ENCODE measurements around the gene MAOB.

The MAOB gene

DNA sequence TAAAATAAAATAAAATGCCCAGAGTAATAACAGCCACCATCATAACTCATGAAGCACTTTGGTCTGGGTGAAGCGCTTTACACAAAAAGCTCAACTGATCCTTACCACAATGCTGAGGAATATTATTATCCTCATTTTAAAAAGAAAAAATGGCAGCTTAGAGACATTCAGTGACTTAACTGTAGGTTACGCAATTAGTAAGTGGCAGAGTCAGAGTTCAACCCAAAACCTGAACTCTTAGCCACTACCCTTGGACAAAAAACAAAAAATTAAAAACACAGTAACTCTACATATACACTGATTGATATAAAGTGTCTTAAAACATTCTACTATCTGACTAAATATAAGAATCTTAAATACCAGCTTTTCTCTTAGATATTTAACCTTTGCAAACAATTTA, 34.9 kb downstream of the MAOB start:
- ATAC-seq (replicated peaks; ENCODE audit: extremely low read depth, poor library complexity, severe bottlenecking), result no peak
- Mint-ChIP-seq H3K4me1 (no peaks in the 10 kb centered on the region), H3K27ac (ENCODE audit: low read depth) (no peak overlapping the region), H3K9me3 (no peaks in the 10 kb centered on the region), H3K36me3 (ENCODE audit: insufficient read depth) (no peaks in the 10 kb centered on the region), H3K27me3 (peaks cover 4% of the 10 kb centered on the region), H3K4me3 (no peak overlapping the region)
- DNase-seq (ENCODE audit: low spot score in 2 of 2), result no peak

- ATAC-seq (replicated peaks; ENCODE audit: extremely low read depth, poor library complexity, severe bottlenecking), result no peak
- H3K4me3 Mint-ChIP-seq, result no peak overlapping the region
Observed at GRCh38 chrX:43846558-43846957, 35.7 kb downstream of the MAOB start.

GRCh38 chrX:43845776-43846175, 36.5 kb downstream of the MAOB start:
- ATAC-seq (replicated peaks; ENCODE audit: extremely low read depth, poor library complexity, severe bottlenecking) (no peak), DNase-seq (ENCODE audit: low spot score in 2 of 2) (no peak)
- Mint-ChIP-seq H3K4me3 (no peak overlapping the region), H3K27ac (ENCODE audit: low read depth) (no peak overlapping the region), H3K9me3 (no peaks in the 10 kb centered on the region), H3K36me3 (ENCODE audit: insufficient read depth) (no peaks in the 10 kb centered on the region), H3K4me1 (no peaks in the 10 kb centered on the region), H3K27me3 (peaks cover 16% of the 10 kb centered on the region)

More at GRCh38 chrX:43846558-43846957, 35.7 kb downstream of the MAOB start:
- Mint-ChIP-seq H3K4me1 (no peaks in the 10 kb centered on the region), H3K36me3 (ENCODE audit: insufficient read depth) (no peaks in the 10 kb centered on the region), H3K27ac (ENCODE audit: low read depth) (no peak overlapping the region), H3K9me3 (no peaks in the 10 kb centered on the region), H3K27me3 (peaks cover 12% of the 10 kb centered on the region)
- DNase-seq (ENCODE audit: low spot score in 2 of 2), result no peak

GRCh38 chrX:43840265-43840664, 42.0 kb downstream of the MAOB start:
- H3K4me1 Mint-ChIP-seq, result no peaks in the 10 kb centered on the region
- no peak overlapping the region for H3K4me3 Mint-ChIP-seq
- no peak overlapping the region for H3K27ac Mint-ChIP-seq (ENCODE audit: low read depth)

DNA sequence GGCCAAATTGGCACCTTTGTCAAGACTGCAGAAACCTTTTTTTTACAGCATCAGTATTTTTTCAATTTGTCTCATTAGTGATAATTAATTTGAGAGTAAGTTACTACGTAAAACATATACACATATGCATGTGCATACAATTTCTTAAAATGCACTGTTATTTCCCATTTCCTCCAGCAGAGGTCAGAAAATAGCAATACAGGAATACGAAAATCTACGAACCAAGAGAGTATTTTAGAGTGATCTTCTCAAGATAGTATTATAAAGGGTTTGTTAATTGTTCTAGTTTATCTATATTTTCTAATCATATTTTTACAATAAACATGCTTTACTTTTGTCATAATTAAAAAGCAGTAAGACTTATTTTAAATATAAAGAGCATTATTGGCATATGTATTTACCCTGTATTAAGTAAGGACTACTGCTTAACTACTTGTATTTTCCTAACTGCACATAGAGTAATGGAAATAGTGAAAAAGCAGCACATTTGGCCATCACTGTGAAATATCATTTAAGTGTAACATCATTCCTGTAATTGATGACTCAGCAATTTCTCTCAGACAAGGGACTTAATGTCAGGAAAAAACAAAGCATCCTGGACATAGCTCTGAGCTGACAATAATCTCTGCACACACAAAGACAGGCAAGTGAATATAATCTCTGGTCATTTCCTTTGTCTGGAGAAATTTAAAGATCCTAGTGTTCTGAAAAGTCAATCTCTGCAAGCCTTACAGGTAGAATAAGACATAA, 45.6 kb downstream of the MAOB start:
- Mint-ChIP-seq H3K4me3 (no peak overlapping the region), H3K27ac (ENCODE audit: low read depth) (no peak overlapping the region), H3K9me3 (no peaks in the 10 kb centered on the region), H3K4me1 (no peaks in the 10 kb centered on the region), H3K27me3 (peaks cover 4% of the 10 kb centered on the region), H3K36me3 (ENCODE audit: insufficient read depth) (no peaks in the 10 kb centered on the region)
- DNase-seq (ENCODE audit: low spot score in 2 of 2) (no peak), ATAC-seq (replicated peaks; ENCODE audit: extremely low read depth, poor library complexity, severe bottlenecking) (no peak)

More at GRCh38 chrX:43840265-43840664, 42.0 kb downstream of the MAOB start:
- H3K9me3 Mint-ChIP-seq, result no peaks in the 10 kb centered on the region
- no peaks in the 10 kb centered on the region for H3K36me3 Mint-ChIP-seq (ENCODE audit: insufficient read depth)
- peaks cover 16% of the 10 kb centered on the region for H3K27me3 Mint-ChIP-seq
- DNase-seq (ENCODE audit: low spot score in 2 of 2), result no peak
- no peak for ATAC-seq (replicated peaks; ENCODE audit: extremely low read depth, poor library complexity, severe bottlenecking)

DNA sequence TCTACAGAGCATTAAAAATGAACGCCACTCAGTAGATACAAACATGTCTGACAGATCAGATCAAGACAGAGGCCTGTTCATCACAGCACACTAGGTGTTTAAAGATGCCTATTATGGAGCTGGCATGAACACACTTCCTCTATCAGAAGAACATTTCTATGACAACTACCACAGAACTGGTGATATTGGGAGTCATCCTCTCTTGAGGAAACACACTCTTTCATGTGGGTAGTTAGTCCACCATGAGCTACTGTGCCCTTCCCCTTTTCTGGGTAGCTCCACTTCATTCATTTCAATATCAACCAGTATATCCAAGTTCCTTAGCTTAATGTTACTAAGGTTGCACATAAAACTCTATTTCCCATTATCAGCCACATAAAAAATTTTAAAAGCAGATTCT, 46.7 kb downstream of the MAOB start:
- no peaks in the 10 kb centered on the region for H3K27me3 Mint-ChIP-seq
- no peaks in the 10 kb centered on the region for H3K4me1 Mint-ChIP-seq

GRCh38 chrX:43827791-43828190, 54.5 kb downstream of the MAOB start:
- Mint-ChIP-seq H3K36me3 (ENCODE audit: insufficient read depth) (no peaks in the 10 kb centered on the region), H3K27ac (ENCODE audit: low read depth) (no peak overlapping the region), H3K4me3 (no peak overlapping the region), H3K9me3 (no peaks in the 10 kb centered on the region), H3K27me3 (no peaks in the 10 kb centered on the region), H3K4me1 (no peaks in the 10 kb centered on the region)
- ATAC-seq (replicated peaks; ENCODE audit: extremely low read depth, poor library complexity, severe bottlenecking) (no peak), DNase-seq (ENCODE audit: low spot score in 2 of 2) (no peak)

More for the DNA sequence above, 46.7 kb downstream of the MAOB start:
- ATAC-seq (replicated peaks; ENCODE audit: extremely low read depth, poor library complexity, severe bottlenecking) (no peak), DNase-seq (ENCODE audit: low spot score in 2 of 2) (no peak)
- Mint-ChIP-seq H3K4me3 (no peak overlapping the region), H3K9me3 (no peaks in the 10 kb centered on the region), H3K27ac (ENCODE audit: low read depth) (no peak overlapping the region), H3K36me3 (ENCODE audit: insufficient read depth) (no peaks in the 10 kb centered on the region)

GRCh38 chrX:43822014-43822413, 60.2 kb downstream of the MAOB start:
- Mint-ChIP-seq H3K4me3 (no peak overlapping the region), H3K4me1 (no peaks in the 10 kb centered on the region), H3K27ac (ENCODE audit: low read depth) (no peak overlapping the region), H3K27me3 (peaks cover 10% of the 10 kb centered on the region), H3K36me3 (ENCODE audit: insufficient read depth) (no peaks in the 10 kb centered on the region), H3K9me3 (no peaks in the 10 kb centered on the region)
- DNase-seq (ENCODE audit: low spot score in 2 of 2) (no peak), ATAC-seq (replicated peaks; ENCODE audit: extremely low read depth, poor library complexity, severe bottlenecking) (no peak)

GRCh38 chrX:43817444-43817843, 64.8 kb downstream of the MAOB start:
- Mint-ChIP-seq H3K27ac (ENCODE audit: low read depth) (no peak overlapping the region), H3K36me3 (ENCODE audit: insufficient read depth) (no peaks in the 10 kb centered on the region), H3K9me3 (no peaks in the 10 kb centered on the region), H3K4me3 (no peak overlapping the region), H3K4me1 (peaks cover 7% of the 10 kb centered on the region), H3K27me3 (peaks cover 12% of the 10 kb centered on the region)
- DNase-seq (ENCODE audit: low spot score in 2 of 2) (no peak), ATAC-seq (replicated peaks; ENCODE audit: extremely low read depth, poor library complexity, severe bottlenecking) (no peak)

DNA sequence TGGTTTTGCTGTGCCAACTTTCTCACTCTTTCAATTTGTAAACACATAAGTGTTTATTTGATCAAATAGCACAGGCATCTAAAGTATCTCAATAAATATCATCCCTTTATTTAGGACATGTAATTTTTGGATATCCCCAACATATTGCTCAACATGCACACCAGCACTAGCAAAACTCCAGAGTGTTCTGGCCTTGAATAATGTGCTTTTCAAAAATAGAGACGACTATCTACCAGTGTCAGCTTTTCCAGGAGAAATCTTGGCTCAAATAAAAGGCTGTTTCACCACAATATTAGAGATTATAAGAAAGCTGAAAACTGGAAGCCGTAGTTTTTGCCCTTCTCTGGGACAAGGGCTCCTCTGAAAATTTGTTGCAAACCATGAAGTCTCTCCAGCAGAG, 67.0 kb downstream of the MAOB start:
- peaks cover 12% of the 10 kb centered on the region for H3K27me3 Mint-ChIP-seq
- DNase-seq (ENCODE audit: low spot score in 2 of 2) (no peak), ATAC-seq (replicated peaks; ENCODE audit: extremely low read depth, poor library complexity, severe bottlenecking) (no peak)
- H3K27ac Mint-ChIP-seq (ENCODE audit: low read depth), result no peak overlapping the region
- H3K36me3 Mint-ChIP-seq (ENCODE audit: insufficient read depth), result no peaks in the 10 kb centered on the region
- H3K4me1 Mint-ChIP-seq, result peaks cover 7% of the 10 kb centered on the region
- H3K4me3 Mint-ChIP-seq, result no peak overlapping the region
- H3K9me3 Mint-ChIP-seq, result no peaks in the 10 kb centered on the region

DNA sequence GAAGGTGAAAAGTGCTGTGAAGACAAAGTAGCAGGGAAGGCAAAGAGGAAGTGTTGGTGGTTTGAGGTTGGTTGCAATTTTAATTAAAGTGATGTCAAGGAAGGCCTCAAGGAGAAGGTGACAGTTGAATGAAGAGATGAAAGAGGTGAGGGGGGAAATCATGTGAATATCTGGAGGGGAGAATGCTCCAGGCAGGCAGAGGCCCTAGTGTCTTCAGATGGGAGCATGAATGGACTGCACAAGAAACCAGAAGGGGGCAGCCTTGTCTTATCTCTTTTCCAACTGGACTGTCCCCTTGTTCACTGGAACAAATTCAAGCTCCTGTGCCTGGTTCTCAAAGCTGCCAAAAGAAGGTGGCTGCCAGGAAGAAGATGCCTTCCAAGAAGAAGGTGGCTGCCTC, 68.4 kb downstream of the MAOB start:
- Mint-ChIP-seq H3K27me3 (peaks cover 12% of the 10 kb centered on the region), H3K4me3 (no peak overlapping the region), H3K27ac (ENCODE audit: low read depth) (no peak overlapping the region), H3K9me3 (no peaks in the 10 kb centered on the region), H3K4me1 (peaks cover 7% of the 10 kb centered on the region), H3K36me3 (ENCODE audit: insufficient read depth) (no peaks in the 10 kb centered on the region)
- ATAC-seq (replicated peaks; ENCODE audit: extremely low read depth, poor library complexity, severe bottlenecking), result peak; percentile 49
- no peak for DNase-seq (ENCODE audit: low spot score in 2 of 2)

DNA sequence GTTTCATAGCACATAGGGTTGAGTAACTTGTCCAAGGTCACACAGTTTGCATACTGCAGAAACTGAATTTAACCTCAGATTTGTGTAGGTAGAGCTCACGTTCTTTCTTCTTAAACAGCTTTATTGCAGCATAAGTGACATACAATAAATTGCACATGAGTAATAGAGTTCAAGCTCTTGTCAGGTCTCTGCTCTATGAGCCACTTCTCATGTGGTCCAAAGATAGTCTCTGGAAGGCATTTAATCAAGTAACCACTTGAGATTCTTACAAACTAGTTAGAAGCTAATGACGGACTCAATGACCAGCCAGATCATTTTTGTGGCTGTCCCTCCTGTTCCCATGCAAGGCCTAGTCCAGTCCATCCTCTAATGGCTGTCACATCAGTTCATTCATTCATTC, 68.9 kb downstream of the MAOB start:
- peaks cover 7% of the 10 kb centered on the region for H3K4me1 Mint-ChIP-seq
- H3K27ac Mint-ChIP-seq (ENCODE audit: low read depth), result no peak overlapping the region

GRCh38 chrX:43809463-43809862, 72.8 kb downstream of the MAOB start:
- Mint-ChIP-seq H3K4me1 (peaks cover 7% of the 10 kb centered on the region), H3K27me3 (no peaks in the 10 kb centered on the region), H3K9me3 (no peaks in the 10 kb centered on the region), H3K4me3 (no peak overlapping the region), H3K36me3 (ENCODE audit: insufficient read depth) (no peaks in the 10 kb centered on the region), H3K27ac (ENCODE audit: low read depth) (no peak overlapping the region)
- DNase-seq (ENCODE audit: low spot score in 2 of 2), result no peak
- ATAC-seq (replicated peaks; ENCODE audit: extremely low read depth, poor library complexity, severe bottlenecking), result no peak

More for the DNA sequence above, 68.9 kb downstream of the MAOB start:
- H3K36me3 Mint-ChIP-seq (ENCODE audit: insufficient read depth), result no peaks in the 10 kb centered on the region
- no peaks in the 10 kb centered on the region for H3K9me3 Mint-ChIP-seq
- ATAC-seq (replicated peaks; ENCODE audit: extremely low read depth, poor library complexity, severe bottlenecking) (no peak), DNase-seq (ENCODE audit: low spot score in 2 of 2) (no peak)
- H3K27me3 Mint-ChIP-seq, result peaks cover 12% of the 10 kb centered on the region
- H3K4me3 Mint-ChIP-seq, result no peak overlapping the region

Measured in central memory CD8-positive, alpha-beta T cell (primary cell).